Activated gamma-delta T cell (primary cell): Measurements from ENCODE around the gene MTG2.

ENCODE experiments used
- DNase-seq: peaks from one replicate; lab custom pipeline; 2025; lab: John Stamatoyannopoulos, UW

The MTG2 gene

DNA sequence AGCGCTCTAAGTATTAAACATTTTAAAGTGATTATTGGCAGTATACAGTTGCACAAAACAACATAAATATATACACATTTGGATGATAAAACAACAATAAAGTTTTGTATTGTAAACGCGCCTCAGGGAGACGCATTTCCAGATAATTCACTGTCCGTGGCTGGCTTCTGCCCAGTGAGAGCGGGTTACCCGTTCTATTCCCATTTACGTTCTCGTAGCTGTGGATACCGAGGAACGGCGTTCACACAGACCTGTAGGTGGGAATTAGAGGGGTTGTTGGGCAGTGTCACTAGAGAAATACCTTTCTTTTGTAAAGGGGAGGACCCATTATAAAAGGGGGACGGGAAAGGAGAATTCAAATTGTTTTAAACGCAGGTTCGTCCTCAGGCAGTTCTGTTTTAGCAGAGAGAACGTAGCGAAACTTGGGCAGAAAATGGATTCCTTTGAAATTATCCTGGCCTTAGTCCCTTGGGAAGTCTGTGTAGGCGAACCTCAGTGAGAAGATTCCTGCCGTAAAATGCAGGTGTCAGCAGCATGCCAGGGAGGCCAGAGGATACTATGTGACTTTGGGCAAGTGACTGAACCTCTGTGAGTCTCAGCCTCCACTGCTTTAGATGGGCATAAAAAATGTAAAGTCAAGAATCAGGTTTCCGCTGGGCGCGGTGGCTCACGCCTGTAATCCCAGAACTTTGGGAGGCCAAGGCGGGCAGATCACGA lies 756 bp downstream of the MTG2 start:
- DNase-seq: no peak

DNA sequence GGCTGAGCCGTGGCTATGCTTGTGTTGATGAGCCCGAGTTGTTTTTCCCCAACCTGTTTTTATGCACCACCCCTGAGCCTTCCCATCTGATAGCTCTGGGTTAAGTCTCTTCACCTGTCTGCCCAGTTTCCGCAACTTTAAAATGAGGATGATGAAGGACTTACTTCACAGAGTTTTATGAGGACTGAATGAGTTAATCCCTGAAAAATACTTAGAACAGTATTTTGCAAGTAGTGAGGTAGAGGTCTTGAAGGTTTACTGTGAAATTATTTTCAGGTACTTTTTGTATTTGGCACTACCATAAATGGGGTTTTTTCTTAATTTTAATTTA lies 3.2 kb downstream of the MTG2 start:
- DNase-seq: no peak

DNA sequence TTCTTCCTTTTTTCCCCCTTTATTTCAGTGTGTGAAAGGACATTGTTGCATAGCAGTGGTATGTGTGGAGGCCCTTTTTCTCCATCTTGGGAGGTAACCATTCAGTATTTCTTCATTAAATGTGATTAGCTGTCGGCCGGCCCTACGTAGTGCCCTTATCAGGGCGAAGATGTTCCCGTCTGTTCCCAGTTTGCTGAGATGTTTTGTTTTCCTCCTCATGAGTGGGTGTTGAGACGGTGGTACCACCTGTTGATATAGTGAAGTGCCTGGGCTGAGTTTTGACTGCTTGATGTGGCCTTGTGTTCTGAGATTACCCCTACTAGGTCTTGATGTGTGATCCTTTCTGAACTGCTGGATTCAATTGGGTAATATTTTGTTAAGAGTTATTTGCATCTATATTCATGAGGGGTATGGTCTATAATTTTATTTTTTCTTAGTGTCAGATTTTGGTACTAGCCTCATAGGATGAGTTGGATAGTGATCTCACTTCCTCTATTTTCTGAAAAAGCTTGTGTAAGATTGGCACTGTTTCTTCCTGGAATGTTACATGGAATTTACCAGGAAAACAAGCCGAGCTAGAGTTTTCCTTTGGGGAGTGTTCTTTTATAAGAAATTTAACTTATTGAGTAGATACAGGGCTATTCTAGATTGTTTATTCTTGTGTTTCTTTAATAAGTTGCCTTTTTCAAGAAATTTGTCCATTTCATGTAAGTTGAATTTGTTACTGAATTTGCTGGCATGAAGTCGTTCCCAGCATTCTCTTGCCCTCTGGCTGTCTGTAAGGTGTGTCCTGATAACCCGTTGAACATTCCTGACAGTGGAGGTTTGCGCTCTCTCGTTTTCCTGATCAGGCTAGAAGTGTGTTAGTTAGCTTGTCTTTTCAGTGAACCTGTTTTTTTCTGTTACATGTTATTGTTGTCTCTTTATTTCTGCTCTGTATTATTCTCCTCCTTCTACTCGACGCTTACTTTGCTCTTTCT lies 4.3 kb downstream of the MTG2 start:
- no peak for DNase-seq

DNA sequence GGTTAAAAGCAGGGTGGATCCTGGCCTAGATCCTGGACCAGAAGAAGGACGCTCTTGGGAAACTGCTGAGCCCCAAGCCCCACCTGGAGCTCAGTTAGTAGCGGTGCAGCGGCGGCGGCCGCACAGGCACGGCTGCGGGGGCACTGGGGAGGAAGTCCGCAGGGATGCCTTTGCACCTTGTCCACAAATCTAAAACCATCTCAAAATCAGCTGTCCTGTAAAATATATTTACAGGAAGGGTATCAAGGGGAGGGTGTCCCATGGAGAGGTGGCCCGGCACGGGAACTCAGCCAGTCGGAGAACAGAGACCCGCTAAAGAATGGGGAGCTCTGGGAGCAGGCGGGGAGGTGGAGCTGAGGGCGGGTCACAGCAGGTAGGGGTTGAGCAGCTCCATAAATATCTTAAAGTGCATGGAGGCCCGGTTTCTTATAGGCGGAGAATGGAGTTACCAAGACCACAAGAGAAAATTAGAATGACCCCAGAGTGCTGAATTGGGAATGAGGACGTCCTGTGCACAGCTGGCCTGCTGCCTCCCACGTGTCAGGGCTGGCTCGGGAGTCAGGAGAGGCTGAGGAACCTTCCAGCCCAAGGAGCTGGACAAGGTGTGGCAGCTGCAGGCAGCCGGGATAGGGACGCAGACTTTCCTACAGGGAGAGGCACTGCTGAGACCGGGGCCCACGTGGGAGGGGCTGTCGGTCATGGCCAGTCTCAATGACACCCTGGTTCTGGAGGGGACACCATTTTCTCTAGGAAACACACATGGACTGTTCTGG lies 8.0 kb downstream of the MTG2 start:
- DNase-seq: no peak

DNA sequence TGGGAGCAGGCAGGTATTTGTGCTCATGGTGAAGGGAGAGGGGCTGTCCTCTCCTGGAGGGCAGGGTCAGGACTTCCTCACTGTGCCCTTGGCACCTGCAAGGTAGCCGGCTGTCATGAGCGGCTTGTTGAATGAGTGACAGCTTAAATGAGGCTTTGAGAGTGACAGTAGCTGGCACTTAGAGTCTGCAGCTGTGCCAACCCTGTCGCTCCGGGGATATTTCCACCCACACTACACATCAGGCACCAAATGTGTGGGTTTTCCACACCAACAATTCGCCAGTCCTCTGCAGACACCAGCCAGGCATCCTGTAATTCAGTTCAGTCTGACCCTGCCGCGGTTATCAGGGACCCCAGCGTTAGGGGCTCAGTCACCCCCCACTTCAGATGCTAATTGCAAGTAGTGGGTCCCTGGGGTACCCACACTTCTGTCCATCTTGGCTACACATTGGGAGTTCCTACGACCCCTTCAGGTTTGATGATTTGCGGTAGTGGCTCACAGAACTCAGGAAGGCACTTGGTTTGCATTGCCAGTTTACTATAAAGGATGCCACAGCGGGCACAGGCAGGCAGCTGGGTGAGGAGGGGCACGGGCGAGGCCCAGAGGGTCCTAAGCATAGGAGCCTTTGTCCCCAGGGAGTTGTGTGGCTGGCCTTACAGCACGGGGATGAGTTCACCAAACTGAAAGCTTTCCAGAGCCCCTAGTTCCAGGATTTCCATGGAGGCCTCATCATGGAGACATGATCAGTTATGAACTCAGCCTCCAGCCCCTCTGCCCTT lies 9.1 kb downstream of the MTG2 start:
- DNase-seq: no peak

DNA sequence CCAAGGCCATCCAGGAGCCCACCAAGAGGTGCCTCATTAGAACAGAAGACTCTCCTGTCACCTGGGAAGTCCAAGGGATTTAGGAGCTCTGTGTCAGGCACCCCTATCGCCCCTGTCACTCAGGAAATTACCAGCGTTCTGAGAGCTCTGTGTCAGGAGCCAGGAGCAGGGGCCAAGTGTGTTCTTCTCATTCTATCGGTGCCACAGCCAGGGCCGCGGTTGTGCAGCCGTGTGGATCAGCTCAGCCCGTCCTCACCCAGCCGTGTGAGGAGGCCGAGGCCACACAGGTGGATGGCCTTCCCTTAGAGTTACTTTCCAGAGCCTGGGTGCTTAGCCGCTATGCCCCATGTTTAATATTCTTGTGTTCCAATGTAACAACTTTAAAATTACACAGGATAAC lies 9.8 kb downstream of the MTG2 start:
- no peak for DNase-seq

DNA sequence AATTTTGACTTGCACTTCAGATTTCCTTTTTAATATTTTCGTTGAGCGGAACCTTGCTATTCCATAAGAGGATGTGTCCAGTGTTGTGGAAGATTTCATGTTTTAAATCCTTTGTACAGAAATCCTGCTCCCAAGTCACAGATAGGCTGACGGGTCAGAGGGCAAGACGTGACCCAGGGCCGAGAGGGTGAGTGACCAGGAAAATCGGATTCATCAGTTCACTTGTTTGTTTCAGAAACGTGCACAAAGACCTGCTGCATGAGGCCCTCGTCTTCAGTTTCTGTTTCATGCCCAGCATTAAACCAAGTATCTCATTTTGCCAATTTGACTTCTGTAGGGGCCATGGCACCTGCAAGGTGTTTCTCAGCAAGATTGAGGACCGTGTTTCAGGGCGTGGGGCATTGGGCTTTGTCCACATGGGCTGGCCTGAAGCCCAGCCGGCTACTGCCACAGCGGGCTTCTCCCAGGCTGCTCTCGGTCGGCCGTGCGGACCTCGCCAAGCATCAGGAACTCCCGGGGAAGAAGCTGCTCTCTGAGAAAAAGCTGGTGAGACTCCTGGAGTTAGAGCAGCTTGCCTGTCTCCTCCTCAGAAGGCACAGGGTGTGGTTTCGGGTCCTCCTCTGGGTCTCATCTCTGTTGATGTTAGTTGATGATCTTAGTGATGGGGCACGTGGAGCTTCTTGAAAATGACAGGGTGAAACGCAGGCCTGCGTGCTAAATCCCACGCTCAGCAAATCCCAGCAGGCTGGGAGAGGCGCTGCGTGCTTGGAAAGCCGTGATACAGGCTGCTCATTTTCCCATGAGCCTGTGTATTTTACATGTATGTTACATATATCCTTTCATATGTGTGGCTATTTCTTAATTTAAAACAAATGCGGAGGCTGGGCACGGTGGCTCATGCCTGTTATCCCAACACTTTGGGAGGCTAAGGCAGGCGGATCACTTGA lies 10.5 kb downstream of the MTG2 start:
- no peak for DNase-seq

DNA sequence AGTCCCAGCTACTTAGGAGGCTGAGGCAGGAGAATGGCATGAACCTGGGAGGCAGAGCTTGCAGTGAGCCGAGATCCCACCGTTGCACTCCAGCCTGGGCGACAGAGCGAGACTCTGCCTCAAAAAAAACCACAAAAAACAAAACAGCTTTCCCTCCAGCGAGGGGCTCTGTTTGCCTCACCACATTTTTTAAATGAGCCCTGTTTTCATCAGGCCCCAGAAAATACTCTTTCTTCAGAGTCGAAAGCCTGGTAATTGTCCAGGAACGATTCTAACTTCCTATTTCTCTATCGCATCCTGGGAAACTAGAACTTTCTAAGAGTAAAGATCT lies 12.2 kb downstream of the MTG2 start:
- no peak for DNase-seq

DNA sequence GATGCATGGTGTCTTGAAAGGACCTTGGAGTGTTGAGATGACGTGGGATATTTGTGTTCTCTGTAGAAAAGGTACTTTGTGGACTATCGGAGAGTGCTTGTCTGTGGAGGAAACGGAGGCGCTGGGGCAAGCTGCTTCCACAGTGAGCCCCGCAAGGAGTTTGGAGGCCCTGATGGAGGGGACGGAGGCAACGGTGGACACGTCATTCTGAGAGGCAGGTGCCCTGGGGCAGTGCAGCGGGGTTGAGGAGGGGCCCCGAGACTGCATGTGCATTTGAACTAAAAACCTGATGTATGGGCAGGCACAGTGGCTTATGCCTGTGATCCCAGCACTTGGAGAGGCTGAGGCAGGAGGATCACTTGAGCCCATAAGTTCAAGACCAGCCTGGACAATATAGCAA lies 12.9 kb downstream of the MTG2 start:
- DNase-seq: no peak

DNA sequence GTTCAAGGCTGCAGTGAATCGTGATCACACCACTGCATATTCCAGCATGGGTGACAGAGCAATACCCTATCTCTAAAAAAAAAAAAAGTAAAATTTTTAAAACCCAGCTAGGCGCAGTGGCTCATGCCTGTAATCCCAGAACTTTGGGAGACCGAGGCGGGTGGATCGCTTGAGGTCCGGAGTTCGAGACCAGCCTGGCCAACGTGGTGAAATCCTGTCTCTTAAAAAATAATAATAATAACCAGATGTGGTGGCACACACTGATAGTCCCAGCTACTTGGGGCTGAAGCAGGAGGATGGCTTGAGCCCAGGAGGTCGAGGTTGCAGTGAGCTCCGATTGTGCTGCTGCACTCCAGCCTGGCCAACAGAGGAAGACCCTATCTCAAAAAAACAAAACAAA lies 13.5 kb downstream of the MTG2 start:
- no peak for DNase-seq

DNA sequence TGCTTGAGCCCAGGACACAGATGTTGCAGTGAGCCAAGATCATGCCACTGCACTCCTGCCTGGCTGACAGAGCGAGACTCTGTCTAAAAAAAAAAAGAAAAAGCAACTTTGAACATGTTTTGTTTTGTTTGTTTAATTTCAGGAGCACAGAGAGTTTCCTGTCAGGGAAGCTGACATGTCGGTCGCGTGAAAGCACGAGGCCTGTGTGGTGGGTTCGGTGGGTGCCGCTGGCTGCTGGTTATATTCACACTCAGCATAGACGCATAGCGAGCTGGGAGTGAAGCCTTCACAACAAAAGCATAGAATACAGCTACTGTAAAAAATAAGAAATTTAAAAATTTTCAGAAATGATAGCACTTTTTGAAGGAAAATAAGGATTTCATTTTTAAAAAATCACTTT lies 14.5 kb downstream of the MTG2 start:
- no peak for DNase-seq

DNA sequence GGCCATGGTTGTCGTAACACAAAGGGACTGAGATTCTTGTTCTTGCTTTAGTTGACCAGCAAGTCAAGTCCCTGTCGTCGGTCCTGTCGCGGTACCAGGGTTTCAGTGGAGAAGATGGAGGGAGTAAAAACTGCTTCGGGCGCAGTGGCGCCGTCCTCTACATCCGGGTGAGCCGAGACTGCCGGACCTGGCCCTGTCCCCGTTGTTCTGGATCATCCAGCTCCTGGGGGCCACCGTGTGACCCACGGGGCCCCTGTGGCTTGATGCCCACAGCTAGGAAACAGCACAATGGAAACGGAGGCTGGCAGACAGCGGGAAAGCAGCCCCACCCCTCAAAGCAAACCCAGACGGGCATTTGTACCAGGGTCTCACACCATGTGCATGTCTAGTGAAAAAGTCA lies 15.0 kb downstream of the MTG2 start:
- no peak for DNase-seq

DNA sequence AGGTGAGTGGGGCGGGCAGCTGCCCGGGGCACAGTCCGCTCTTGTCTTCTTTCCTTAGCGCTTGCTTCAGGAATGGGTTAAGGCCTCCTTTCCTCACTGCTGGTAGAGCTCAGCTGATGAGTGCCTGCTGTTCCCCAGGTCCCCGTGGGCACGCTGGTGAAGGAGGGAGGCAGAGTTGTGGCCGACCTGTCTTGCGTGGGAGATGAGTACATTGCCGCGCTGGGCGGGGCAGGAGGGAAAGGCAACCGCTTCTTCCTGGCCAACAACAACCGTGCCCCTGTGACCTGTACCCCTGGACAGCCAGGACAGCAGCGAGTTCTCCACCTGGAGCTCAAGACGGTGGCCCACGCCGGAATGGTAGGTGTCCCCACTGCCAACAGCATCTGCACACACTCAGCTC lies 15.7 kb downstream of the MTG2 start:
- no peak for DNase-seq

DNA sequence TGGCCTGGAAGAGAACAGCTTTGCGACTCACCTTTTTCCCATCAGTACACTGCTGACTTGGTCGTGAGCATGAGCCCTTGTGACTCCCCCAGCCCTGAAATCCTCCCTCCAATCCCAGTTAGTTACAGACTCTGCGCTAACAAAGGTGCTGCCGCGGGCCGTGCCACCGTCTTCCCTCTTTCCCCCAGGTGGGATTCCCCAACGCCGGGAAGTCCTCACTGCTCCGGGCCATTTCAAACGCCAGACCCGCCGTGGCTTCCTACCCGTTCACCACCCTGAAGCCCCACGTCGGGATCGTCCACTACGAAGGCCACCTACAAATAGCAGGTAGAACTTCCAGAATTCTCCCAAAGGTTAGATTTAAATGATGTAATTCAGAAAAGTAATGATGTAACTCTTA lies 16.1 kb downstream of the MTG2 start:
- no peak for DNase-seq

DNA sequence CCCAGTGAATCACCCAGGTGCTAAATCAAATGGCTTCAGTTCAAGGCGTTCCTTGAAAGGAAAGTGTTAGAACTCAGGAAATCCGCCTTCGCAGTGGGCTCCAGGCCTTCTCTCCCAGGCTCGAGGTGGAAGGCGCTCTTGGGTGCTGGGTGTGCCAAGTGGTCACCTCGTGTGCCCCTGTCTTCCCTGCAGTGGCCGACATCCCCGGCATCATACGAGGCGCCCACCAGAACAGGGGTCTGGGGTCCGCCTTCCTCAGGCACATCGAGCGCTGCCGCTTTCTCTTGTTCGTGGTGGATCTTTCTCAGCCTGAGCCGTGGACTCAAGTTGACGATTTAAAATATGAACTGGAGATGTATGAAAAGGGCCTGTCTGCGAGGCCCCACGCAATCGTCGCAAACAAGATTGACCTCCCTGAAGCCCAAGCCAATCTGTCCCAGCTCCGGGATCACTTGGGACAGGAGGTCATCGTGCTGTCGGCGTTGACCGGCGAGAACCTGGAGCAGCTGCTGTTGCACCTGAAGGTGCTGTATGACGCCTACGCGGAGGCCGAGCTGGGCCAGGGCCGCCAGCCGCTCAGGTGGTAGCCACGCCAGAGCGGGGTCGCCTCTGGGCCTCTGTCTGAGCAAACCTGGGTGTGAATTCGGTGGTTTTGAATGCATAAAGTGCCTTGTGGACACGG lies 17.8 kb downstream of the MTG2 start:
- no peak for DNase-seq

DNA sequence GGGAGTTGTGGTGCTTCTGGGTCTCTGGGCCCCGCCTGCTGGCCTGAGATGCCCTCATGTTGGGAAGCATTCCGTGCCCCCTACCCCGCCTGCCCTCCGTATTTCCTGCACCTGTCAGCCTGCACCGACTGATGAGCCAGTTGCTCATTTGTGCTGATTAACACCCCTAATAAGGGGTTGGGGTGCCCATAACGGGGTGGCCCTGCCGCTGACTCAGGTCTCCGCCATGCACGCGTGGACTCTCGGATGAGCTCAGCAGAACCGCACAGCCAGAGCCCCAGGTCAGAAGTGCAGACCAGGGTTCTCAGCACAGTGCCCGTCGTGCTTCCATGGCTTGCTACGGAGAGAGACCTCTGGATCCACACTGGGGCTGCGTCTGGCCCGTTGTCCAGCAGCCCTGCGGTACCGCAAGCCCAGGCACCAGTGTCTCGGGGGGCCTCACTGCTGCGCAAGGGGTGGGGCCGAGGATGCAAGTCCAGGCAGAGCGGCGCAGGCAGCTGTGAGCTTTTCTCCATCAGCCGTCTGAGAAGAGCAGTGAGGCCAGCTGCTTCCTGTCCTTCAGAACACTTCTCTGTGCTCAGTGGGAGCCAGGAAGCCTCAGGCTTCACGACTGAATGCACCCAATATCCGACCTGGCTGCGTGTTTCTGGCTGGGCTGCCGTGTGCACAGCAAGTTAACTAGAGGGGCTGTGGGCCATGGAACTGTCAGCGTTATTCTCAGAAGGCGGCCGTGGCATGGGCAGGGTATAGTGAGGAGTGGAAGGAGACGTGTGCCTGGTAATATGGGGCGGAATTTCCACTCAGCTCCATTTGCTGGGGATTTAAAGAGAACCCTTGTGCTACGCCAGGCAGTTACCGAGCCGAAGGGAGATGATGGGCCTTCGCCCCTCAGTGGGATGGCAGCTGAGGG lies 18.6 kb downstream of the MTG2 start:
- no peak for DNase-seq

DNA sequence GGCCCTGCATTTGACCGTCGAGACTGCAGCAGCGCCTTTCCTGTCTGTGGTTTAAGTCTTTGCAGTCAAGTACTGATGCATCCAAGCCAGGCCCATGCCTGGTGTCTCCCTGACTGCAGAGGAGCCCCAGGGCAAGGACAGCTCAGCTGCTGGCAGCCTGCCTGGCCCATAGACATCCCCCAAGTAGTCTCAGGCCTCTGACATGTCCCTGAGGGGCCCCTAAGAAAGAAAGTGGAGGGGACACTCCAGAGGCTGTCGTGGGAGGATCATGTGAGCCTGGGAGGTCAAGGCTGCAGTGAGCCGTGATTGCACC lies 19.2 kb downstream of the MTG2 start:
- DNase-seq: no peak

DNA sequence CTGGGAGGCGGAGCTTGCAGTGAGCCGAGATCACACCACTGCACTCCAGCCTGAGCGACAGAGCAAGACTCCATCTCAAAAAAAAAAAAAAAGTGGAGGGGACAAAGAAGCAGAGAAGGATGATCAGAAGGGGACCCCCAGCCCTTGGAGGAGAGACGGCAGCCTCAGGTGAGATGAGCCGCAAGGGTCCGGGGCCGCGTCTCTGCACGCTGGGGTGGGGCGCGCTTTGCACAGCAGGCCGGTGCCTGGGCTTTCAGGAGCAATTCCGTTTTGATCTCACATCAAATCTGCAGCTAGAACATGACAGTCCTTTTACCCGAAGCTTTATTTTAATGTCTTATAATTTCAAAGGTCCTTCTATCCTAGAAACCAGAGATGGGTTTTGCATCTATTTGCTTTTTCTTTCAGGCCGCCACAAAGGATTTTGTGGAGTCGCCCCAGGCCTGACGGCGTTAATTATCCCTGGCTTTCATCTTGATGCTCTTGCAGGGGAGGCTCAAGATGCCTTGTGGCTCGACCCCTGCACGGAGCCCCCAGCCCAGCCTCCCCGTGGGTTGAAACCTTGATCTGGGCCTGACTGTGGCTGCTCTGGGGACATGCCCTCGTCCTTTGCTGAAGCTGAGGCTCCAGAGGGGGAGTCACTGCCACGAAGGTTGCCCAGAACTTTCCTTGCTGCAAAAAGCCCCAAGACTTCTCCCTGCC lies 20.0 kb downstream of the MTG2 start:
- no peak for DNase-seq
